Neural cell (in vitro differentiated cells): ENCODE results near the gene SPHK2. TPM values are rescaled to one million over a fixed set of nuclear protein-coding genes. Genes with fewer than 3 reads are reported as not detected.

ENCODE experiments used
- H2AFZ ChIP-seq: fragments of 200-600, 300-800 bp; sonication (generic), shearing (Covaris generic); 2 replicates; pipeline ENCODE4 v1.6.0; 2014; ENCODE audit warnings: low read depth, mild to moderate bottlenecking, antibody characterized with exemption, low read length, moderate library complexity
- H3F3A ChIP-seq: fragments of 200-600 bp; shearing (Covaris generic); 2 replicates; pipeline ENCODE4 v1.6.1; 2016; ENCODE audit warnings: mild to moderate bottlenecking, moderate library complexity, mixed read lengths, antibody characterized with exemption, low read length; ENCODE audit not compliant: insufficient read depth, poor library complexity, severe bottlenecking
- H3K27ac ChIP-seq: fragments of 200-600, 300-800 bp; sonication (generic), shearing (Covaris generic); 2 replicates; pipeline ENCODE4 v1.5.1; 2014; ENCODE audit warnings: mild to moderate bottlenecking, low read length, moderate library complexity
- H3K27me3 ChIP-seq: fragments of 300-800, 200-600 bp; sonication (generic), shearing (Covaris generic); 2 replicates; pipeline ENCODE4 v1.6.0; 2014; ENCODE audit warnings: mild to moderate bottlenecking, low read depth, low read length, moderate library complexity; ENCODE audit not compliant: insufficient read depth
- H3K36me3 ChIP-seq: fragments of 300-800, 200-600 bp; sonication (generic), shearing (Covaris generic); 2 replicates; pipeline ENCODE4 v1.5.1; 2014; ENCODE audit warnings: mild to moderate bottlenecking, antibody characterized with exemption, low read length, moderate library complexity; ENCODE audit not compliant: insufficient read depth
- H3K4me2 ChIP-seq: fragments of 300-800, 200-600 bp; sonication (generic), shearing (Covaris generic); 2 replicates; pipeline ENCODE4 v1.6.0; 2014; ENCODE audit warnings: mild to moderate bottlenecking, low read length
- H3K4me3 ChIP-seq: fragments of 300-800, 200-600 bp; sonication (generic), shearing (Covaris generic); 2 replicates; pipeline ENCODE4 v1.5.1; 2014; ENCODE audit warnings: mild to moderate bottlenecking, low read length, moderate library complexity
- H3K79me2 ChIP-seq: fragments of 200-600 bp; shearing (Covaris generic); replicated peaks from 2 replicates; pipeline ENCODE4 v1.6.0; 2014; ENCODE audit warnings: mild to moderate bottlenecking, low read length, moderate library complexity; ENCODE audit not compliant: insufficient read depth
- H3K9ac ChIP-seq: fragments of 300-800, 200-600 bp; sonication (generic), shearing (Covaris generic); 2 replicates; pipeline ENCODE4 v1.6.1; 2016; ENCODE audit warnings: mild to moderate bottlenecking, low read length, mixed read lengths
- H3K9me2 ChIP-seq: fragments of 200-600 bp; shearing (Covaris generic); 2 replicates; pipeline ENCODE4 v1.6.1; 2016; ENCODE audit warnings: mild to moderate bottlenecking, low read length, mixed read lengths; ENCODE audit not compliant: insufficient read depth
- H3K9me3 ChIP-seq: fragments of 200-600, 300-800 bp; sonication (generic), shearing (Covaris generic); 2 replicates; pipeline ENCODE4 v1.6.1; 2016; ENCODE audit warnings: mild to moderate bottlenecking, mixed run types, low read length, moderate library complexity, mixed read lengths
- H4K20me1 ChIP-seq: fragments of 200-600 bp; shearing (Covaris generic); 2 replicates; pipeline ENCODE4 v1.6.1; 2016; ENCODE audit warnings: mild to moderate bottlenecking, mixed run types; ENCODE audit not compliant: insufficient read depth
- CTCF ChIP-seq: fragments of 450-650 bp; IDR thresholded peaks from 2 replicates; pipeline ENCODE4 v1.5.1; 2014; ENCODE audit warnings: antibody characterized with exemption, mild to moderate bottlenecking, moderate library complexity; ENCODE audit not compliant: poor library complexity, severe bottlenecking
- EP300 ChIP-seq: fragments of 450-650 bp; conservative IDR thresholded peaks from 2 replicates; pipeline ENCODE4 v1.6.1; 2014; ENCODE audit warnings: antibody characterized with exemption, mild to moderate bottlenecking, moderate library complexity; ENCODE audit not compliant: poor library complexity, severe bottlenecking
- EZH2 ChIP-seq: fragments of 200-600, 300-800 bp; shearing (Covaris generic), sonication (generic); IDR thresholded peaks from 2 replicates; pipeline ENCODE4 v1.6.1; 2014; ENCODE audit warnings: antibody characterized with exemption, low read length, borderline replicate concordance, mild to moderate bottlenecking; ENCODE audit not compliant: insufficient read depth, poor library complexity, severe bottlenecking
- MXI1 ChIP-seq: fragments of 450-650 bp; conservative IDR thresholded peaks from 2 replicates; pipeline ENCODE4 v1.6.1; 2014; ENCODE audit warnings: antibody characterized with exemption, mild to moderate bottlenecking; ENCODE audit not compliant: poor library complexity, severe bottlenecking
- POLR2AphosphoS5 ChIP-seq: IDR thresholded peaks from 2 replicates; pipeline ENCODE4 v1.6.1; 2012
- RAD21 ChIP-seq: fragments of 450-650 bp; conservative IDR thresholded peaks from 2 replicates; pipeline ENCODE4 v1.6.1; 2014; ENCODE audit warnings: antibody characterized with exemption, mild to moderate bottlenecking, moderate library complexity
- REST ChIP-seq: IDR thresholded peaks from 2 replicates; pipeline ENCODE4 v1.6.1; 2012; ENCODE audit warnings: borderline replicate concordance
- SMC3 ChIP-seq: fragments of 450-650 bp; conservative IDR thresholded peaks from 2 replicates; pipeline ENCODE4 v1.6.1; 2014; ENCODE audit warnings: antibody characterized with exemption, mild to moderate bottlenecking, moderate library complexity; ENCODE audit not compliant: poor library complexity
- TAF1 ChIP-seq: IDR thresholded peaks from 2 replicates; pipeline ENCODE4 v1.6.1; 2012; ENCODE audit warnings: low read depth
- polyA plus RNA-seq: library from polyadenylated mRNA; depleted of rRNA; stranded (reverse); fragments of >200 nt; gene quantifications from 2 replicates; pipeline ENCODE4 v1.2.3, GENCODE V29; 2014

Gene SPHK2
- polyA plus RNA-seq, 1 donor from 2014 or later = 22.6 TPM

GRCh38 chr19:48627201-48627864 lies 8.0 kb downstream of the SPHK2 start:
- no peaks in the 10 kb centered on the region for H3K36me3 ChIP-seq
- peaks cover 16% of the 10 kb centered on the region for H3K79me2 ChIP-seq

GRCh38 chr19:48627865-48628314 lies 8.6 kb downstream of the SPHK2 start:
- H3K9ac ChIP-seq = no peak overlapping the region
- no peaks in the 10 kb centered on the region for H4K20me1 ChIP-seq
- no peaks in the 10 kb centered on the region for H3K9me2 ChIP-seq
- H3K27me3 ChIP-seq = no peaks in the 10 kb centered on the region
- H3K36me3 ChIP-seq = no peaks in the 10 kb centered on the region
- H2AFZ ChIP-seq = no peak overlapping the region
- no peak overlapping the region for H3K4me2 ChIP-seq
- H3K27ac ChIP-seq = no peak overlapping the region
- H3K9me3 ChIP-seq = no peaks in the 10 kb centered on the region
- H3K79me2 ChIP-seq = peaks cover 16% of the 10 kb centered on the region
- H3F3A ChIP-seq = peaks cover 5% of the 10 kb centered on the region
- no peak overlapping the region for H3K4me3 ChIP-seq
- no peak for TF ChIP-seq SMC3
- TF ChIP-seq TAF1 = no peak
- TF ChIP-seq EP300 = no peak
- TF ChIP-seq EZH2 = no peak
- no peak for TF ChIP-seq POLR2AphosphoS5
- no peak for TF ChIP-seq RAD21
- no peak for TF ChIP-seq CTCF
- TF ChIP-seq MXI1 = no peak

More at GRCh38 chr19:48627201-48627864, 8.0 kb downstream of the SPHK2 start:
- Histone ChIP-seq H3K4me2 (no peak overlapping the region), H3K4me3 (no peak overlapping the region), H4K20me1 (no peaks in the 10 kb centered on the region), H3K9me3 (no peaks in the 10 kb centered on the region), H2AFZ (no peak overlapping the region), H3K27ac (no peak overlapping the region), H3K9me2 (no peaks in the 10 kb centered on the region), H3K27me3 (no peaks in the 10 kb centered on the region), H3K9ac (no peak overlapping the region), H3F3A (peaks cover 5% of the 10 kb centered on the region)
- TF ChIP-seq REST (no peak), MXI1 (no peak), EP300 (no peak), POLR2AphosphoS5 (no peak), EZH2 (no peak), TAF1 (no peak), RAD21 (no peak), CTCF (no peak), SMC3 (no peak)
